Muscle of leg (tissue), 11 donors: ENCODE measurements around the gene APP. TPM values are rescaled to one million over a fixed set of nuclear protein-coding genes. Genes with fewer than 3 reads are reported as not detected.
A peak's percentile ranks its signal among the peaks of the same experiment; 100 is the strongest.

Experiments
- DNase-seq: peaks from one replicate; pipeline ENCODE4 v3.0.0; 2013
- H3K27ac ChIP-seq: one replicate; pipeline ENCODE4 v1.5.1; 2013; ENCODE audit warnings: mild to moderate bottlenecking, low read length, control low read depth
- H3K27me3 ChIP-seq: one replicate; pipeline ENCODE4 v1.6.1; 2013; ENCODE audit warnings: low read length; ENCODE audit not compliant: control insufficient read depth, insufficient read depth
- H3K36me3 ChIP-seq: one replicate; pipeline ENCODE4 v1.6.1; 2013; ENCODE audit warnings: low read length; ENCODE audit not compliant: control insufficient read depth, insufficient read depth
- H3K4me1 ChIP-seq: one replicate; pipeline ENCODE4 v1.6.1; 2013; ENCODE audit warnings: low read length; ENCODE audit not compliant: control insufficient read depth, insufficient read depth
- H3K4me3 ChIP-seq: one replicate; pipeline ENCODE4 v1.5.1; 2013; ENCODE audit warnings: low read length, control low read depth
- H3K9me3 ChIP-seq: replicated peaks from 2 replicates; pipeline ENCODE4 v1.6.1; 2013; ENCODE audit warnings: low read depth, low read length; ENCODE audit not compliant: control insufficient read depth
- WGBS: methylation state at CpG from one replicate; pipeline ENCODE4 v1.1.5; 2013; ENCODE audit warnings: missing lambda C conversion rate; ENCODE audit not compliant: insufficient coverage; 5-methylcytosine and 5-hydroxymethylcytosine counted together
- polyA plus RNA-seq, 8 donors: library from polyadenylated mRNA; unstranded; fragments of 120-200 nt; gene quantifications; one replicate each; pipeline versions ENCODE4 v1.2.1 to v1.2.3, GENCODE V29; 2013; ENCODE audit warnings: inconsistent platforms in 1 of 8, low replicate concordance in 1 of 8; ENCODE audit not compliant: insufficient read length in 8 of 8, insufficient read depth in 1 of 8
- total RNA-seq: library from RNA; stranded (reverse); fragments of 120-200 nt; gene quantifications from one replicate; pipeline ENCODE4 v1.2.4, GENCODE V29; 2013

APP gene
- total and polyA plus RNA-seq, 9 donors: 154 to 476 (median 322) TPM

DNA sequence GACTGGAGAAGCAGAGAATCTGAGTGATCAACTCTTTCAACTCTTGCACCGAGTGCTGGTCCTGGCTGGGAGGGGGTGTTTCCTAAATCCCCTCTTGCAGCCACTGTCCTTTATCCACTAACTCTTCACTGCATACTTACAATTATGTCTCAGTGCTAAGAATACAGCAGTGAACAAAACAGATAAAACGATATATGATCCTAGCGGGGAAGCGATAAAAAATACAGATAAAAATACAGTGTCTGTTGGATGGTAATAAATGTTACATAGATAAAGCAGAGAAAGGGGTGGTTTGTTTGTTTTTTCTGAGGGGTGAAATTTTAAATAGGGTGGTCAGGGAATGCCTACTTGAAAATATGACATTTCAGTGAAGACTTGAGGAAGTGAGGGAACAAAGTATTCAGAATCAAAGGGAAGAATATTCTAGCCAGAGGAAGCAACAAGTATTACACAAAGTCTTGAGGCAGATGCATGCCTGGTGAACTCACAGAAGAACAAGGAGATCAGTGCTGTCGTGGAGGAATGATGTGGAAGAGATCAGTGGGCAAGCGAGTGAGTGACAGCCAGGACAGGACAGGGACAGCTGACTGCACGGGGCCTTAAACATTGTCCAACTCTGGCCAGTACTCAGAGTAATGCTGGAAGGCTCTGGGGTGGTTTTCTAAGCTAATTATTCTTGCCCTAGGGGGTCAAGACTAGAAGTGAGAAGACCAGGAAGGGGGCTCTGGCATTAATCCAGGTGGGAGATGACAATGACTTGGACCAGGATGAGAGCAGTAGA is 110.0 kb downstream of the APP start:
- H3K9me3 ChIP-seq: no peaks in the 10 kb centered on the region
- H3K4me1 ChIP-seq: peaks cover 7% of the 10 kb centered on the region
- no peaks in the 10 kb centered on the region for H3K36me3 ChIP-seq
- 60% methylated on average over 3 of the region's 7 CpGs for WGBS
- no peaks in the 10 kb centered on the region for H3K27me3 ChIP-seq
- no peak overlapping the region for H3K4me3 ChIP-seq
- H3K27ac ChIP-seq: no peak overlapping the region
- no peak for DNase-seq

DNA sequence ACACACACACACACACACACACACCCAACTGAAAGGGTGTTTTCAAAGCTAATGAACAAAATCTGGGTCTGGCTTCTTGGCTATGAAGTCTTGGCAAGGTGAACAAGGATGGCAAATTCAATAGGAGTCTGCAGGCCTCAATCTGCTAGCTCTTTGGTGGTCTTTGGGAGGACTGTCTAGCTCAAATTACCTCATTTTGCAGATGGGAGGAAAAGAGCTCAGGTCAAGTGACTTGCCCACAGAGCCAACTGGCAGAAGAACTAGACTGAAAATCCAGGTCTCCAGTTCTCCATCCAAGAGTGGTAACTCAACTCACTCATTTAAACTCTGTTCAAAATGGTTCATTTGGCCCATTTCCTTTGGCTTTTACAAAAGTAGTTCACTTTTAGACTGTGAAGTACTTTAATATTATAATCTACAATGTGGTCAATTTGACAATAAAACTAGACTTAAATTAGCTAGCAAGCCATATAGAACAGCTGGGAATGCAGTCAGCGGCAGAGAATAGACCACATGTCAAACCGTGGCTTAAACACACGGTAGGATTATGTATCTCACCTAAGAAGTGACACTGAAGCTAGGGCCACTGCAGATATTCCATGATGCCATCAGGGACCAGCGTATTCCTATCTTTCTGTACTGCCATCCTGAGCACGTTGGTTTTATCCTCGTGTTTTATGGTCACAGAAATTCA is 112.9 kb downstream of the APP start:
- Histone ChIP-seq H3K4me1 (peaks cover 7% of the 10 kb centered on the region), H3K27ac (no peak overlapping the region)
- 61% methylated on average over 4 of the region's 6 CpGs for WGBS

DNA sequence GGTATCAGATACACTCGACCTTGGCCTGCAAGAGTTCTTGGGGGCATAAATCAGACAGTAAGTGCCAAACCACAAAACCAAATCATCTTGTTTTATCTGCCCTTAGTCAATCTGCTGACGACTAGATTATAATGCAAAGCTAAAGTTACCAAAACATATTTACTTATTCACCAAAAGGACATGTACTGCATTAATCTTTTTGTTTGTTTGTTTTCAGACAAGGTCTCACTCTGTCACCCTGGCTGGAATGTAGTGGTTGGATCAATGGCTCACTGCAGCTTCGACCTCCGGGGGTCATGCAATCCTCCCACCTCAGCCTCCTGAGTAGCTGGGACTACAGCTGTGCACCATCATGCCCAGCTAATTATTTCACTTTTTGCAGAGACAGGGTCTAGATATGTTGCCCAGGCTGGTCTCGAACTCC is 114.7 kb downstream of the APP start:
- Histone ChIP-seq H3K4me1 (peaks cover 7% of the 10 kb centered on the region), H3K27me3 (no peaks in the 10 kb centered on the region), H3K9me3 (no peaks in the 10 kb centered on the region), H3K27ac (no peak overlapping the region), H3K4me3 (no peak overlapping the region), H3K36me3 (peaks cover 2% of the 10 kb centered on the region)
- DNase-seq: no peak
- 86% methylated on average over 4 of the region's 5 CpGs for WGBS

More for the DNA sequence above, 112.9 kb downstream of the APP start:
- peak; percentile 89 for DNase-seq
- H3K27me3 ChIP-seq: no peaks in the 10 kb centered on the region
- H3K9me3 ChIP-seq: no peaks in the 10 kb centered on the region
- H3K4me3 ChIP-seq: no peak overlapping the region
- H3K36me3 ChIP-seq: no peaks in the 10 kb centered on the region

DNA sequence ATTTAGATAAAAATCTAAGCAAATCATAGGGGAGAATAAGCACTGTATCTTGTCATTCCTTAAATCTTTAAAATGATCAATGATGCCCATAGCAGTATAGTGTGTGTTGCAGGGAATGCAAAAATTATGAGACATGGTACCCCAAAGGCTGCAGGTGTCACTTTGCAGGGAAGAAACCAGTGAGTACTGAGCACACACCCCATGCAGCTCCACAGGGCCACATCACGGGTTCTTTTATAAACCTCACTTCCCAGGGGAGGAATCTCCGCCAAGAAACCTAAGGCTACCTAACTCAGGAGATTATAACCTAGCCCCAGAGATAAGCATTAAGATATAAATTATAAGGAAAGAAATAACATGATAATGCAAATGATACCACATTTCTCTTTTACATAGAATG is 115.6 kb downstream of the APP start:
- Histone ChIP-seq H3K4me1 (peaks cover 7% of the 10 kb centered on the region), H3K27ac (no peak overlapping the region), H3K27me3 (no peaks in the 10 kb centered on the region), H3K4me3 (no peak overlapping the region), H3K36me3 (peaks cover 3% of the 10 kb centered on the region), H3K9me3 (no peaks in the 10 kb centered on the region)
- no peak for DNase-seq
- WGBS: no CpG with 5 or more reads among the region's 2 CpGs

DNA sequence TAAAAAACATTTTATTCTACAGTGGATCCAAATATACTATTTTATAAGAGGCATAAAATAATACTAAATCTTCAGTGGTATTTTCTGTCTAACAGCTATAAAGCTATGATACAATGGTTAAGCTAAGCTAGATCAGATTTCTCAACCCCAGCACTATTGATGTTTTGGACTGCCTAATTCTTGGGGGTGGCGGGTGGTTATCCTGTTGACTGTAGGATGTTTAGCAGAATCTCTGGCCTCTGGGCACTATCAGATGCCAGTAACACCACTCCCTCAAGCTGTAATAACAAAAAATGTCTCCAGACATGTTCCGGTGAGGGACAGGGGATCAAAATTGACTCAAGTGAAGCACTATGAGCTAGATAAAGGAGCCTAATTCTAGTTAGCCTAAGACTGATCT is 118.5 kb downstream of the APP start:
- Histone ChIP-seq H3K27me3 (no peaks in the 10 kb centered on the region), H3K4me3 (no peak overlapping the region), H3K27ac (no peak overlapping the region), H3K36me3 (peaks cover 7% of the 10 kb centered on the region), H3K4me1 (no peaks in the 10 kb centered on the region), H3K9me3 (no peaks in the 10 kb centered on the region)
- DNase-seq: no peak
- WGBS: no CpG with 5 or more reads among the region's 2 CpGs

DNA sequence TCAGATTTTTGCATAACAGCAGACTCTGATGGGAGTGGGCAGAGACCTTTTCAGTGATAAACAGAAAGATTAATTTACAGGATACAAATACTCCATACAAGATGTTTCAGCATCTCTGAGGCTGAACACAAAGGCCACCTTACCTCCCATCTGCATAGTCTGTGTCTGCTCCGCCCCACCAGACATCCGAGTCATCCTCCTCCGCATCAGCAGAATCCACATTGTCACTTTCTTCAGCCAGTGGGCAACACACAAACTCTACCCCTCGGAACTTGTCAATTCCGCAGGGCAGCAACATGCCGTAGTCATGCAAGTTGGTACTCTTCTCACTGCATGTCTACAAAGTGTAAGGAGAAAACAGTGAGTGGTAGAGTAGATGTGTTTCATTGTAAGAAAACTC is 119.7 kb downstream of the APP start:
- 94% methylated on average over 2 of the region's 6 CpGs for WGBS
- H3K36me3 ChIP-seq: peaks cover 7% of the 10 kb centered on the region
- no peaks in the 10 kb centered on the region for H3K4me1 ChIP-seq

DNA sequence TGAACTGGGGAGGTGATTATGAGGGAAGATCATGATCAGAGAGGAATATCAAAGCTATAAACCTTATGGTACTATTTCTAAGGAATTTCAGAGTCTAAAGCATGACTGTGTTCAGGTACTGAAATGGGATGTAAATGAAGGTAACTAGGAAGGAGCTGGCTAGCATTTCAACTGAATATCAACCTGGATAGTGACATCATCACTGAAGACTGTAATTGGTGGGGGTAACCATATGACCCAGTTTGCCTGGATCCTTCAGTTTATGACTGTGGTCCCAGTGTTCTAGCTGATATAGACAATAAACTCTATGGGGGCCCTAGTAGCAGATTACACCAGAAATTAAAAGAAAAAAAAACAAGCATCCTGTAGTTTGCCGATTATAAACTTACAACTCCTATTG is 120.8 kb downstream of the APP start:
- Histone ChIP-seq H3K4me1 (no peaks in the 10 kb centered on the region), H3K27ac (no peak overlapping the region), H3K9me3 (no peaks in the 10 kb centered on the region), H3K4me3 (no peak overlapping the region), H3K27me3 (no peaks in the 10 kb centered on the region), H3K36me3 (peaks cover 7% of the 10 kb centered on the region)
- no peak for DNase-seq
- no CpG with 5 or more reads among the region's 1 CpG for WGBS

More for the DNA sequence above, 119.7 kb downstream of the APP start:
- no peaks in the 10 kb centered on the region for H3K27me3 ChIP-seq
- no peak for DNase-seq
- H3K9me3 ChIP-seq: no peaks in the 10 kb centered on the region
- H3K27ac ChIP-seq: no peak overlapping the region
- no peak overlapping the region for H3K4me3 ChIP-seq

DNA sequence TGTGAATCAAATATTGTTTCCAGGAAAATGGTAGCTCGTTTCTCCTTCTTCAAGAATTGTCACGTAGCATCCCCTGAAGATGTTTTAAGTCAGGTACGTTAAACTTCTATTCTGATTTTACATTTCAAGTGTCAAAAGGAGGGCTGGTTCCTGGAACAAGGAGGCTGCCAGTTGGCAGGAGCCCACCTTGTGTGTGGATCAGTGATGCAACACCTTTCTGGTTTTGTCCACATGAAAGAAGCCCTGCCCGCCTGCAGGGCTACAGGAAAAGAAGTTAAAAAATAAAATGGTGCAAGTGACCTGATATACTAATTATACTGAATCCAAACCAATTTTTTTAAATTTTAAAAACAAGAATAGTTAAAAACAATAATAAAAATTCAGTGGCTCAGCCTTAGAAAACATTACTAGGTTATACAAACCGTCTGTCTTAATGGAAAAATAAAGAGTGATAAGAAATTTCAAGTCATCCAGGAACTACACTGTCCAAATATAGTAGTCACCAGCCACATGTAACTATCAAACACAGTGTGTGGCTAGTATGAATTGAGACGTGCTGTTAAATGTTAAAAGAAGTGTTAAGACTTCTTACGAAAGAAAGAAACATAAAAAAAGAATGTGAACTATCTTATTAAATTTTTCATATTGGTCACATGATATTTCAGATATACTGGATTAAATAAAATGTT is 123.1 kb downstream of the APP start:
- Histone ChIP-seq H3K9me3 (no peaks in the 10 kb centered on the region), H3K4me3 (no peak overlapping the region), H3K4me1 (no peaks in the 10 kb centered on the region), H3K27me3 (no peaks in the 10 kb centered on the region), H3K36me3 (peaks cover 7% of the 10 kb centered on the region), H3K27ac (no peak overlapping the region)
- no peak for DNase-seq
- no CpG with 5 or more reads among the region's 7 CpGs for WGBS

DNA sequence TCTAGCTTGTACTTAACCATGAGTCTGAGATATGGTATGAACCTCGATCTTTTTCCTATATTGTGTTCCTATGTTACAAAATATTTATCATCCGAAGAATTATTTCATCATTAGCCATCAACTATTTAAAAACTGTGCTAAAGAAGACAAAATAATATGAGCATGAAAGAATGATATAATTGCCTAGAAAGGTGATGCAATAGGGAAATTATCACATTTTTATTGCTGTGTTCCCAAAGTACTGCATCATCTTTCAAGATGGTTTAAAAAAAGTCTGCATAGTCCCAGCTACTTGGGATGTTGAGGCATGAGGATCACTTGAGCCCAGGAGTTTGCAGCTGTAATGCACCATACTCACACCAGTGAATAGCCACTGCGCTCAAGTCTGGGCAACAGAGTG is 126.7 kb downstream of the APP start:
- no CpG with 5 or more reads among the region's 3 CpGs for WGBS
- no peaks in the 10 kb centered on the region for H3K27me3 ChIP-seq
- H3K36me3 ChIP-seq: peaks cover 2% of the 10 kb centered on the region
- H3K9me3 ChIP-seq: no peaks in the 10 kb centered on the region
- no peaks in the 10 kb centered on the region for H3K4me1 ChIP-seq
- DNase-seq: no peak
- no peak overlapping the region for H3K27ac ChIP-seq
- no peak overlapping the region for H3K4me3 ChIP-seq

DNA sequence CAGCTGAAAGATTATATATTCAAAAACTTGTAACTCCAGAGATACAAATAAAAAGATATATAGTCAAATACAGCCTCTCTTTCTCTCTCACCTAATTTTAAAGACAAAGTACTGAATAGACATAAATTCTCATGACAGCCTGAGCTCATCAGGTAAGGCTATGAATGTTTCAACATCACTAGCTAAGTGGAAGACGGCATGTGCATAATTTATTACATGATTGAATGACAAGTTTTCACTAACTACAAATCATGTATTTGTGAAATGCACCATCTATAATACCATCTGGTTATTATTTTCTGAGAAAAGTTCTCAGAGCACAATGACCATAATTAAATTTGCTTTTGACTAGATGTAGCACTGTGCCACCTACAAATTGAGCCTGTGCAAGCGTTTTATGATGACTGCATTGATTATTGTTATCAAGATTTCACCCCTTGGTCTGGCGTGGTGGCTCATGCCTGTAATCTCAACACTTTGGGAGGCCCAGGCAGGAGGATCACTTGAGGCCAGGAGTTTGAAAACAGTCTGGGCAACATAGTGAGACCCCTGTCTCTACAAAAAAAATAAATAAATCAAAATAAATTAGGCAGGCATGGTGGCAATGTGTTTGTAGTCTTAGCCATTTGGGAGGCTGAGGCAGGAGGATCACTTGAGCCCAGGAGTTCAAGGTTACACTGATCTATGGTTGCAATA is 128.2 kb downstream of the APP start:
- no peaks in the 10 kb centered on the region for H3K27me3 ChIP-seq
- peaks cover 2% of the 10 kb centered on the region for H3K36me3 ChIP-seq
- H3K4me3 ChIP-seq: no peak overlapping the region
- H3K9me3 ChIP-seq: no peaks in the 10 kb centered on the region
- WGBS: 100% methylated on average over 1 of the region's 3 CpGs
- DNase-seq: no peak
- no peak overlapping the region for H3K27ac ChIP-seq
- no peaks in the 10 kb centered on the region for H3K4me1 ChIP-seq
